GM19372 (cell line): ENCODE data around the gene VAT1L.

ENCODE experiments used
- ATAC-seq: cut with Tn5 transposase; IDR thresholded peaks from one replicate; pipeline ENCODE4 v1.9.1; 2021; ENCODE audit warnings: mild to moderate bottlenecking, low read depth, moderate library complexity; ENCODE audit not compliant: unreplicated experiment

Gene VAT1L

DNA sequence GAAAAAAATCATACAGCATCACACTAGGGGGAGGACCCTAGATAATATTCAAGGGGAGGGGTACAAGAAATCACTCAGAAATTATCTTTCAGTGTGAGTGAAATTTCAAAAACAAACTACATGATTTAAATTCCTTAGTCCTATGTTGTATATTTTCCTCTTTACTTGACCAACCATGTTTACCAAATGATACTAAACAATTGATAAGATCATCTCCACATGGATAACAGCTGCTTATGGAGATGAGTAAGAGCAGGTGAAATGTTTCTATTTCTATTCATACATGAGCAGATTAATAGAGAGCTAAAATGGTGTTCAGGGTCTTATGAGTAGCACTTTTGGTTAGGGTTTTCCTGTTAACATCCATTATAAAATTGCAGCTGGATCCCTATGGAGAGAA lies 7.3 kb upstream of the VAT1L start:
- ATAC-seq = no peak

DNA sequence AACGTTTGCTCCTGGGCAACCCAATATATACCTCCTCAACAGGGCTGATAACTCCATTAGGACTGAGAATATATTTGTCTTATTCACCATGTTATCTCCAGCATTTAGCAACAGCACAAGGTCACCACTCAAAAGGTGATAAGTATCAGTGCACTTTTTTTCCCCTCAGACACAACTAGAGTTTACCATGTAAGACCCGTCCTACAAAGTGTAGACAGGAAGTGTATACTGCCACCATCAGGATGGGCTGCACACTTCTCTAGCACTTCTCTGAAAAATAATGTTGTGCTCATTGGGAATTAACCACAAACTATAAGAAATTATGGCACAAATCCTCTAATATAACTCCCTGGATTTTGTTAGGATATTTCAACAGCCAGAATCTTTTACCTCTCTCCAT lies 5.7 kb upstream of the VAT1L start:
- ATAC-seq = no peak

DNA sequence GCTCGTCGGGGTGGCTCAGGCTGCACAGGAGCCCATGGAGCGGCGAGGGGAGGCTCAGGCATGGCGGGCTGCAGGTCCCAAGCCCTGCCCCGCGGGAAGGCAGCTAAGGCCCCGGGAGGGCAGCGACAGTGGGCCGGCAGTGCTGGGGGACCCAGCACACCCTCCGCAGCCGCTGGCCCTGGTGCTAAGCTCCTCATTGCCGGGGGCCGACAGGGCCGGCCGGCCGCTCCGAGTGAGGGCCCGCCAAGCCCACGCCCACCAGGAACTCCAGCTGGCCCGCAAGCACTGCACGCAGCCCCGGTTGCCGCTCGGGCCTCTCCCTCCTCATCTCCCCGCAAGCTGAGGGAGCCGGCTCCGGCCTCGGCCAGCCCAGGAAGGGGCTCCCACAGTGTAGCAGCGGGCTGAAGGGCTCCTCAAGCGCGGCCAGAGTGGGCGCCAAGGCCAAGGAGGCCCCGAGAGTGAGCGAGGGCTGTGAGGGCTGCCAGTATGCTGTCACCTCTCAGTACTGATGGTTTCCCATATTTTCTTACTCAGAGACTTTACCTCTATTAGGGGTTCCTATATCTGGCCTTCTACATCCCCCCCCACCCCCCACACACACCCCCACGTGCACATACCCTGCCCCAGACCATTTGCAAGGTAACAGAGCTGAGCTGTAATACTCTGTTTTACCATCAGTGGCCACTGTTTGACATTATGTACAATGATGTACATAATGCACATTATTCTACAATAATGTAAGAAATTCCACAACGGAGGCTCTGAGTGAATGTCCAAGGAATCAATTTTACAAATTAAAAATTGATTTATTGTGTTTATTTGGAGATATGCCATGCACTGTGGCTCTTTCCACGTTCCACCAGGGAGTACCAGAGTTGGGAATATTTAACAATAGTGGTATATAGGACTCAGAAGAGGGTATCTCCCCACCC lies 3.7 kb upstream of the VAT1L start:
- ATAC-seq = no peak

DNA sequence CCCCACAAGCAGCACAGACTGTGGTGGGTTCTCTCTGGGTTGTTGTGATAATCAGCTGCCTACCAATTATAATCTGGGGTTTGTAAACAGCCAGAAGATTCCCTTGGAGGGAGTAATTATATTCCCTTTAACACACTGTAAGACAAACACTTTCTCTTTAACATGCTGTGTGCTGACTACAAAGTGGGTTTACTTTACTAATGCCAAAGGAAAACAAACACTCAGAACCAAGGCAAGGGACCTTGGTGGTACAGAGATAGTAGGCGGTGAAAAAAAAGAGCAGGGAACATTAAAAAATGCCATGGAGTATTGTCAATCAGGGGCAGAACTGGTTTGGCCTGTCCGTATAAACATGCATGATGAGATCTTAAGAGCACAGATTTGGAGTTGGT lies 3.0 kb upstream of the VAT1L start:
- no peak for ATAC-seq

DNA sequence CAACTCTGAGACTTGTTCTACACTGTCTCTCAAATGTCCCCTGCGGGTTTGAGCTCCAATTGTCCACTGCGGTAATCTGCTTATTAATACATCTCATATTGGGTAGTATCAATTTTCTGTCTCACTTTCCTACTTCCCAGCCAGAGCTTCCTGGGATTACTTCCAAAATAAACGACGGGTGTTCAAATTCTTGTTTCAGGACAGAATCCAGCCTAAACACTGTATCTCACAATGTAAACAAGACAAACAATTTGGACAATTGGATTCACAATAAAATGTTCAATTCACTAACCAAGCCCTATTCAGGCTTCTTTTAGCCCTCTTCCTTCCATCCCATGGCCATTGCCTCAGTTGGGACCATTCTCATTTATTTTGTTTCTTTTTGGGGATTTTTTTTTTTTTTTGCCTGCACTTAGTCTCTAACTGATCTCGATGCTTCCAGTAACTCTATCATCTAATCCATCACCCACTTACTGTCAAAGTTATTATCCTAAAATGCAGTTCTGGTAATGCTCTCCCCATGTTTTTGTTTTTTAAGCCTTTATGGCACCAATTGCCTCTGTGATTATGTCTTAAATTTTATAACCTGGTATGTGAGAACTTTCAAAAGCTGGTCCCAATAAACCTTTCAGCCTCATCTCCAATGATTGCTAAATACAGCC lies 2.0 kb upstream of the VAT1L start:
- no peak for ATAC-seq

DNA sequence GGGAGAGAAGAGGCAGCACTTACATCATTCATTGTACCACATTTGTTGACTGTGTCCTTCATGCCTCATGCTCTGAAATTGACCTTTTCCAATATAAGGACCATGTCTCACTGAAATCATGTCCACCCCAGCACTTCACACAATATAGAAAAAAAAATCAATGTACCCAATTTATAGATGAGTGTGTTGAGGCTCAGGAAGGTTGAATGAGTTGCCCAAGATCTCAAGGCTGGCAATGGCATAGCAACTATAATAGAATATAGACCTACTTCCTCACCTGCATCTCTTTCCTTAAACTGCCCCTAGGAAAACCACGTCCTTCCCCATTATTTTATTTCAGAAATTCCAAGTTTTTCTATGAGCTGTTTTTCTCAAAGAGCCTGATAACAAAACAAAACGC lies 912 bp upstream of the VAT1L start:
- ATAC-seq = no peak

DNA sequence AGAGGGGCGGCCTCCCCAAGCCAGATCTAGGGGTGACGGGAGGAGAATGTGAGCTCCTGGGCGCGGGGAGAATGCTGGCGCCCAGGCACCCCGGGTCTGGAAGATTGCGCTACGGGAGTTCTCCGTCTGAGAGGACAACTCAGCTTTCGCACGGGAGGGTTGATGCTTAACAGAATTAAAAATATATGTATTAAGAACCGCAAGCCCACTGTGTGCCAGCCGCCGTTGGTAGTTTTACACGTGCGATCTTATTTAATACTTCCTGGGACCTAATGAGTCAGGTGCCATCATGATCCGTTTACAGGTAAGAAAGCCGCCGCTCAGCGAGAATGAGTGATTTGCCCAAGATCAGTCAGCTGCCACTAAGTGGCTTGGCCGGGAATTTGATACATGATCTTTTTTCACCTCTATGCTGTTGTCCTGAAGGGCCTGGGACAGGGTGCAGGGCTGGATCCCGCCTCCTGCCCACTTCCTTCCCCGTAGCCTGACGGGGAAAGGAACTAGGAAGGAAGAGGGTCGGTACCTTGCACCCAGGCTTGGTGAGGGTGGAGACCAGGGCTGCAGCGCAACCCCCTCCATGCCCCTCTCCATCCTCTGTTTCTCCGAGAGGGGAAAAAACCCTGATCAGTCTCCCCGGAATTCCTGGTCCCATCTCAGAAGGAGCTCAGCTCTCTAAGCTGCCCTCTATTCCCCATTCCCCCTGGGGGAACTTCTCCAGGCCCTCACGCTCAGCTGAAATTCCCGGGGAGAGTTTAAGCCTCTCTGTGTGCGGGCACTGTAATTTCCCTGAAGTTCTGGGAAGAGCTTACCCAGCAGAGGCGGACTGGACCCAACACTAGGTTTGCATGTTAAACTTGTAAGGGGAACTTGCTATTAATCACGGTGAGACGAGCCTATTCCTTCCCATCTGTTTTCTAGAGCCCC lies 983 bp downstream of the VAT1L start:
- no peak for ATAC-seq

DNA sequence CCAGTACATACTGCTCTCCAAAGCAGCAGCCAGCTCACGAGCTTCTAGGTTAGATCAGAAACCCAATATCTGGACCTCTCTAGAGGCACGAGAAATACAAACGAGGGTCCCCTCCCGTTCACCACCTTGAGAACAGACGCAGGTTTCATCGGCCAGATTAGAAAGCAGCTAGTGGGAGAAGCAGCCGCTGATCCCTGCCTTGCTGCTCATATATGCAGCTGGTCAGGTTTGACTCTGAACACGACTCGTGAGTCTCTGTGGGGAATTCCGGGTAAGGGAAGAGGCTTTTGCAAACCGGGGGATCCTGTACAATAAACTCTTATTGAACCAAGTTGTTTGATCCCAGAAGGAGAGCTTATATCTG lies 1.6 kb downstream of the VAT1L start:
- ATAC-seq = no peak

DNA sequence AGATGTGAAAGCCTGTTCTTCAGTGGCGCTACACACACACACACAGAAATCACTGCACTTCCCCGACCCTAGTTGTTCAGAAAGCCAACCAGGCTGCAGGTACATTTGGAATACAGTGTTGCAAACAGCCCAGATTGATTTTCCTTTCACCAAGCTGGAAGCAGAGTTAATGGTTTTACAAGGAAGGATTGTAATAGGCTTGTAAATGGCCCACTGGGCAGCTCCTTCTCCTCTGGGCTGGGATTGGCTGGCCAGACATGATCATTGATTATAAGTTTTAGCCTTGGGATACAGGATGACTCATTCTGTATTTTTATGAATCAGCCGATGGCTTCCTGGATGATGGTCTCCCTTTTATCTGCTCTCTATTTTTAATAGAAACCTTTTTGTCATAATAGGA lies 2.5 kb downstream of the VAT1L start:
- ATAC-seq = no peak

DNA sequence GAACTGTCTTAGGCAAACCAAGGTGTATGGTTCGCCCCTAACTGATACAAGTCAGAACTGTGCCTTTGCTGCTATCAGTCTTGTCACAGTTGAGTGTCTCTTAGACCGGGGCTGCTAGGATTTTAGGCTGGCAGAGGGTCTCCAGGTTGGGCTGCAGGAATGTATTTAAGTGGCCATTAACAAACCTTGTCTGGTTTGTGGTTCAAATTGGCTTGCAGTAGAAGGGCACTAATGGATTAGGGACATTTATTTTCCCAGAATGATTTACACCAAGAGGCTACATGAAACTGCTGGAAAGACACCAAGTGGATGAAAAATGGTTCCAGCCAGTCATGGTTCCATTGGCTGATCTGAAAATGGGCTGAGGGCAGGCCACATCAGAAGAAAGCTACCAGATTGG lies 5.1 kb downstream of the VAT1L start:
- no peak for ATAC-seq

DNA sequence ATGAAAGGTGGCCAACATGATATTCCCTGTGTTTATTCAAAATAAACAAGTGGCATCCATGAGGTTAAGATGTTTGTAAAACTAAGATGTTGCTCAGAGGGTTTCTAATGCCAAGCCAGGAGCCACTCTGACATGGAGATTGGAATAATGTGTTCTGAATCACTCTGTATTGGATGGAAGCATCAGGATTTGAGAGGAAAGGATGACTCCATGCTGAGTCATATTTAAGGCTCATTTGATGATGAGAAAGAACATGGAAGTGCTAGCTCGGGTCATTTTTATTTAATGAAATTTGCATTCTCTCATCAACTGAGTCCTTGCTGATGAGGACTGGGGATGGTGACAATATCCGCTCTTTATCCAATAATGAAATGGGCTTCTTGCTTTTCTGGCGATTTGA lies 6.2 kb downstream of the VAT1L start:
- ATAC-seq = no peak

DNA sequence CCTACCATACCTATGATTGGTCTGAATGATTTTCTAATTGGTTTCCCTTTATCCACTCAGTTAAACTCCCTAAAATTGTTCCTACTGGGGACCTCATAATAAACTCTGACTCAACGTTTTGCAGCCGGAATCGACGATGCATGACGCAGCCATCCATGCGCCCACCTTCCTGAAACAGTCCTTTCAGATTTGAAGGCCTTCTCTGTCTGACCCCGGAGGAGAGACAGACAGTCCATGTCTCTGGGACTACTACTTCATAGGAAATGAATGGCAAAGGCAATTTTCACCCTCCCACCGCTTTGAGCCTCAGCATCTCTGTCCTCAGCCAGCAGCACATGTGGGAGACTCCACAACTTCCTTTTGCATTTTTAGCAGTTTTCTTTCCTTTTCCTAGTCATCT lies 13.5 kb downstream of the VAT1L start:
- ATAC-seq = no peak

DNA sequence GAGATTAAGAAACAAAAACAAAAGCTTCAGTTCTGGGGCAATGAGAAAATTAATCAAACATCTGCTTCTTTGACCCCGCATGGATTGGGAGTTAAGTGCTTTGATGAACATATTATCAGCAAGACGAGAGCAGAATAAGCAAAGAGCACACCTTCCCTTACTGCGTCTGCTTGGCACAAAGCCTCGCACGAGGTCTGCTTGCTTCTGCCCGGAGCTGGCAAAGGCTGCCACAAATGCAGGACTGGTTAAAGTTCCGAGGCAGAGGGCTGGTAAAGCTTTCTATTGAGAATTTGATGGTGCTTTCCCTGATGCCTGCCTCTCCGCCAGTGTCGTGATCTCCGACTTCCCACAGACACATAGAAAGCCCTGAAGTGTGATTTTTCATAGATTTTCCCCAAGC lies 17.0 kb downstream of the VAT1L start:
- no peak for ATAC-seq

DNA sequence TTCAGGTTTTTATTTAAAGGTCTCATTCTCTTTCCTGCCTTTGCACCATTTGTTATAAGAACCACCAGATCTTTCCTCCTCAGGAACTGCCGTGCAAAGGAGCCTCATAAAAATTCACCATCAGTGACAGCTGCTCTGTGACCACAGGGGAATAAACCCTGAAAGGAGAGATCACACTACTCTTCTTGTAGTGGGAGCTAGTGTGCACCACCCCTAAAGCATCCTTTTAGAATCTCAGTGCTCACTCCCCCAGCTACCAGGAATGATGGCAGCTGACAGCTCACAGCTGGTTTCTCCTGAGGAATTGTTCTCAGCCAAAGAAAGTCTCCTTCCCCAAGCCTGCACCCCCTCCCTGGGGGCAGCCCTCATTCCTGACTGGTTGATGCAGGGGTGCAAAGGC lies 18.7 kb downstream of the VAT1L start:
- ATAC-seq = no peak

DNA sequence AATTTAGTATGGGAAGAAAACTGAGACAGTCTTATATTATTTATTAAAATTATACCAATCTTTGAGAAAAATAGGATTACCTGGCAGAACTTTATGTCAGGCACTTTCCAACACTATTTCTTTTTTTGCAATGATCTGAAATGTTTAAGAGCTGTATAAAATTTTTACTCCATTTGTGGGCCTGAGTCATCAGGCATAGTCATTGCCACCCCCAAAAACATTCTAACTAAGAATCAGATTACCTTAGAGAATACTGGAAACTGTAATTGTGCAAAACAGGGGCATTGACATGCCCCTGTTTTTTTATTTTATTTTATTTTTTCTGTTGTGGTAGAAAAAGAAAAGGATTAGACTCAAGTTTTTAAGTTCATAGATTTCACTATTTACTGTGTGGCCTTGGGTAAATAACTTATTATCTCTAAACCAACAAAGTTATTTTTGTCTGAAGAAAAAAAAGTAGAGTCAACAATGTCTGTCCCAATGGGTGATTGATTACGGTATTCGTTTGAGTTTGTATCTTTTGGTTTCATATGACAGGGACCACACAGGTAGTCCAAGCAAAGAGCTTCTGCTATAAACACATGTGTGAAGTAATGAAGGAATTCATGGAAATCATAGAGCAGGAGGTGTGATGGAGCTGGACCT lies 24.6 kb downstream of the VAT1L start:
- ATAC-seq = no peak

DNA sequence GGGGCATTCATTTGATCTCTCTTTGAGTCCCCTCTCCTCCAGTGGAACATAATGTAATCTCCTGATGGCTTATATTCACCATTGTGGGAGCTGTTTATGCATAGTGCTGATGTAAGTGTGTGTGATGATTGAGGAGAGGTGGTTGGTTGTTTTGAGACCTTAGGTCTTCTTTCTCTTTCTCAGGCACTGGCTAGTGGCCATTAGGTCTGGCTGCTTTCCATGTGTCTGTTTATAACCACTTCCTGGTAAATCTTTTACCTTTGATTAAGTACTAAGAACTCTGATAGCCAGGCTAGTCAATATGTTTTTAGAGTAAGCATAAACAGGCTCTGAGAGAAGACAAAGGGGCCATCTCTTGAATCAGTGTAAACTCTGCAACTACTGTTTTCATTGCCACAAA lies 27.9 kb downstream of the VAT1L start:
- no peak for ATAC-seq

DNA sequence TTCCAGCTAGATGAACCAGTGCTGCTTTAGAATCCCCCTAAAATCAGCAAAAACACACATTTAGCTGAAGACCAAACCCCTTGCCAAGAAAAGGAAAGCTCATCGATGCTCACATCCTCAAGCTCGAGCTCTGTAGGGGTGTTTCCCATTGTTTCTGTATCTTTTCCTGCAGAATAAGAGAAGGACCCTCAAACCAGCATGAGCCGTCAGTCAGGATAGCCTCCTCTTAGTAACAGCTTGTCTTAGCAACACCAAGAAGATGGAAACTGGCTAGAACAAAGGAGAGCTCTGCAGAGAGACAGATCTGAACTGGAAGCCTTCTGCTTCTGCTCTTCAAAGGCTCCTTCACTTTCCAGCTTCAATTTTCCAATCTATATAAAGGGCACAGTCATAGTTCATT lies 32.0 kb downstream of the VAT1L start:
- ATAC-seq = no peak

DNA sequence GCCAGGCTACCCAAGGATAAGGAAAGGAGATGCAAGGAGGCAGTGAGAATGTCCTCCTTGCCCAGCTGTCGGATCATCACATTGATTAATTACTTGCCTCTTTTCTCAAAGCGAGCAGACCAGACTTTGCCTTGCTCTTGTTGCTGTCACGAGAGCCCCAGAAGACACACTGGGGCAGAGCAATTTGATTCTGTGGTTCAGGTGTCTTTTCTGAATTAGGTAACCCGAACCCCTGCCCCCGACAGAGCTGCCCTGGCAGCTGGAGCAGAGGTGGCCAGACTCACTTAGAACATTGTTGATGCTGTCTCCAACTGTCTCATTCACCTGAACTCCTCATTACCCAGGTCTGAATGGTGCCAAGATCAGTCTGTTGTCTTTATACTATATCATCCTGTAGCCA lies 34.3 kb downstream of the VAT1L start:
- no peak for ATAC-seq

DNA sequence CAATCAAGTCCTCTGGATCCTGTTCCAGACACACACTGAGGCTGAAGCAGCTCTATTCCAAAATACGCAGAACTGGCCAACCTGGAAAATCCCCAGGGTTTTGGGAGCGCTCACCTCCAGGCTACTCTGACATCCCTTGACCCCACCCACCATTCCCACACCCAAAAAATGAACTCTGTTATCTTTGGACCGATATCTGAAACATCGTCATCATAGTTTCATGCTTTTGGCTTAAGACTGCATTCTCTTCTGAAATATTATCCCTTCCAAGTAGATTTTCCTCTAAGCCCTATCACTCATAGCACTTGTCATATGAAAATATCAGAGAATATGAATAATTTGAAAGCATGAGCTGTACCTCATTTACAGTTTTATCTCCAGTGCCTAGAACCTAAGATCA lies 34.7 kb downstream of the VAT1L start:
- ATAC-seq = no peak

DNA sequence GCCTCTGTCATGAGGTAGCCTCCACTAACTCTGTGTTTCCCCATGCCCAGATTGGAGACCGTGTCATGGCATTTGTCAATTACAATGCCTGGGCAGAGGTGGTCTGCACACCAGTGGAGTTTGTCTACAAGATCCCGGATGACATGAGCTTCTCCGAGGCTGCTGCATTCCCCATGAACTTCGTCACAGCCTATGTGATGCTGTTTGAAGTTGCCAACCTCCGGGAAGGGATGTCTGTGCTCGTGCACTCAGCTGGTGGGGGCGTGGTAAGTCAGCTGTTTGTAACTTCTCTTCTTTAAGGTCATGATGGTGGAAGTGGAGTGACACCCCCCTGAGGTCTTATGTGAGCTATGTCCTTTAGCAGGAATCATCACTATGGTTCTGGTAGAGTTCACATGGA lies 36.8 kb downstream of the VAT1L start:
- ATAC-seq = no peak

DNA sequence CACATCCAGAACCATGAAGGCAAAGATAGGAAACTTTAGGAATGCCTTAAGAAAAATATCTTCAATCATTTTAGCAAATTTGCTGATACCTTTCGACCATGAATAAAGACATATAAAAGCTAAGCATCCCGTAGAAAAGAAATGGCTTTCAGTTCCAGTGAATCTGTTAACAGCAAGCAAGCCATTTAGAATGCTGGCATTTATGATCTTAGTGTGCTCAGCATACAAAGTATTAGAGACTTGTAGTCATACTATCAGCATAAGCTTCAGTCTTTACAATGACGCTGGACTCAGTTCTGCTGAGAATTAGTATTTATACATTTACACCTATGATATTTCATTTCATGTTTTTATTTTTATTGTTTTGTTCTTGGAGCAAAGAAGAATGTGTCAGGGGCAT lies 38.7 kb downstream of the VAT1L start:
- ATAC-seq = no peak
